ENCODE data around the gene SLCO4C1. TPM values are rescaled to one million over a fixed set of nuclear protein-coding genes. Genes with fewer than 3 reads are reported as not detected.

The SLCO4C1 gene
- total RNA-seq, 1 experiment from 2014 or later = 4.8 TPM

DNA sequence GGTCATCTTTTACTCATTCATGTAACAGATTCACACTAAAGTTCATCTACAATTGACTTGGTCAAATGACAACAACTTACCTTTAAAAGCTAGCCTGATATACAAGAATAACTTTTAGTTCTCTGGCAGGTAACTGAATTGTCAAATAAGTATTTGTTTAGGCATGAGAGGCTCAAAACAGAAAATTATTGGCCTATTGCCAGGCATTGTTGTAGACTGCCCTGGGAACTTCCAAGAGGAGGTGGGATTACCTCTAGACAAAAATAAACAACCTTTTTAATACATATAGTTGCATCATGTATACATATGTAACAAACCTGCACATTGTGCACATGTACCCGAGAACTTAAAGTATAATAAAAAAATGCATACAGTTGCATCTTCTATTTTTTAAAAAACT, 18.2 kb upstream of the SLCO4C1 start:
- Histone ChIP-seq H3K9ac (ENCODE audit: extremely low read depth, insufficient read length, low read length) (no peak overlapping the region), H4K91ac (ENCODE audit: insufficient read length, low read depth, low read length) (no peak overlapping the region), H4K20me1 (ENCODE audit: control insufficient read depth, insufficient read depth, insufficient read length) (no peaks in the 10 kb centered on the region), H3K27me3 (ENCODE audit: insufficient read depth, low read length) (no peaks in the 10 kb centered on the region), H3T11ph (ENCODE audit: low read length) (no peak overlapping the region), H2BK20ac (ENCODE audit: low read depth, low read length, poor library complexity, severe bottlenecking) (no peak overlapping the region), H3K56ac (ENCODE audit: insufficient read length, low read depth, low read length) (no peak overlapping the region), H2AFZ (ENCODE audit: low read length) (no peak overlapping the region), H3K27ac (ENCODE audit: insufficient read length, low read depth, low read length) (no peak overlapping the region), H3K23ac (ENCODE audit: insufficient read length, low read depth, low read length) (no peak overlapping the region), H2BK120ac (ENCODE audit: low read depth, low read length, poor library complexity, severe bottlenecking) (no peak overlapping the region), H2AK5ac (ENCODE audit: insufficient read length, low read length) (no peak overlapping the region), H3K4me1 (ENCODE audit: insufficient read depth, low read length) (no peaks in the 10 kb centered on the region), H3K79me1 (ENCODE audit: insufficient read depth, low read depth, low read length, poor library complexity, severe bottlenecking) (no peaks in the 10 kb centered on the region), H3K14ac (ENCODE audit: insufficient read depth, low read length) (no peak overlapping the region), H4K5ac (ENCODE audit: insufficient read length, low read depth, low read length) (no peak overlapping the region), H3K23me2 (ENCODE audit: insufficient read length, low read depth, low read length, poor library complexity, severe bottlenecking) (no peaks in the 10 kb centered on the region), H2BK5ac (ENCODE audit: insufficient read length, low read length) (no peak overlapping the region), H4K8ac (replicated peaks; ENCODE audit: insufficient read length, low read depth, low read length) (no peak overlapping the region), H3K79me2 (ENCODE audit: insufficient read depth, low read length) (no peaks in the 10 kb centered on the region), H3K18ac (ENCODE audit: insufficient read length, low read depth, low read length) (no peak overlapping the region), H2BK15ac (ENCODE audit: low read depth, low read length) (no peak overlapping the region), H2BK12ac (ENCODE audit: insufficient read length, low read depth, low read length) (no peak overlapping the region), H3K4ac (ENCODE audit: low read depth, low read length) (no peak overlapping the region), H3K4me2 (ENCODE audit: insufficient read depth, insufficient read length, low read length) (no peak overlapping the region), H3K9me3 (ENCODE audit: control insufficient read depth, low read depth, low read length) (no peaks in the 10 kb centered on the region)
- no CpG with 5 or more reads among the region's 1 CpG for WGBS (ENCODE audit: extremely low coverage, insufficient read length, low lambda C conversion rate)
- peaks cover 0 to 3% of the 10 kb centered on the region in 2 experiments; a peak in 1 of 4 replicates for H3K4me1 Mint-ChIP-seq
- H3K36me3 Mint-ChIP-seq (ENCODE audit: insufficient read depth in 1 of 3, low read depth in 3 of 3) = no peaks in the 10 kb centered on the region
- no peak overlapping the region for H3K4me3 Mint-ChIP-seq
- no peaks in the 10 kb centered on the region for H3K27me3 Mint-ChIP-seq (ENCODE audit: low read depth)
- no peaks in the 10 kb centered on the region for H3K9me3 Mint-ChIP-seq
- TF ChIP-seq, protein P1, sequence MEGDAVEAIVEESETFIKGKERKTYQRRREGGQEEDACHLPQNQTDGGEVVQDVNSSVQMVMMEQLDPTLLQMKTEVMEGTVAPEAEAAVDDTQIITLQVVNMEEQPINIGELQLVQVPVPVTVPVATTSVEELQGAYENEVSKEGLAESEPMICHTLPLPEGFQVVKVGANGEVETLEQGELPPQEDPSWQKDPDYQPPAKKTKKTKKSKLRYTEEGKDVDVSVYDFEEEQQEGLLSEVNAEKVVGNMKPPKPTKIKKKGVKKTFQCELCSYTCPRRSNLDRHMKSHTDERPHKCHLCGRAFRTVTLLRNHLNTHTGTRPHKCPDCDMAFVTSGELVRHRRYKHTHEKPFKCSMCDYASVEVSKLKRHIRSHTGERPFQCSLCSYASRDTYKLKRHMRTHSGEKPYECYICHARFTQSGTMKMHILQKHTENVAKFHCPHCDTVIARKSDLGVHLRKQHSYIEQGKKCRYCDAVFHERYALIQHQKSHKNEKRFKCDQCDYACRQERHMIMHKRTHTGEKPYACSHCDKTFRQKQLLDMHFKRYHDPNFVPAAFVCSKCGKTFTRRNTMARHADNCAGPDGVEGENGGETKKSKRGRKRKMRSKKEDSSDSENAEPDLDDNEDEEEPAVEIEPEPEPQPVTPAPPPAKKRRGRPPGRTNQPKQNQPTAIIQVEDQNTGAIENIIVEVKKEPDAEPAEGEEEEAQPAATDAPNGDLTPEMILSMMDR (conservative IDR thresholded peaks at IDR 0.05) = no peak
- no peak for DNase-seq
- no peak overlapping the region for H3K27ac Mint-ChIP-seq
